ENCODE data around the gene ABCC1.

ABCC1 gene

DNA sequence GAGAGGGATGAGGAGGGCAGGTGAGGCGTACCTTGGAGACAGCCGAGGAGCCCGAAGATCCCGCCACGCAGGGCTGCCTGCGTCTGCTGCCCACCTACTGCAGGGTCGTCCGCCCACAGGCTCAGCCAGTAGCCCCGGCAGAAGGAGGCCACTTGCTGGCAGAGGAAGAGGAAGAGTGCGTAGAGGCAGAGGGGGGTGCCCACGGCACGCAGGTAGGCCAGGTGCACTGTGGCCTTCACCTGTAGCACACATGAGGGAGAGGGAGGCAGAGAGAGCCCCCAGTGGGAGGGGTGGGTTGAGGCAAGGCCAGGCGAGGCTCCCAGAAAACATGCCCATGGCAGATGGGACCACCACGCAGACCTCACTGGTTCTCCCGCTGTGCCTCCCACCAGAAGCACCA is 220.2 kb downstream of the ABCC1 start:
- Histone ChIP-seq H3K79me2 (ENCODE audit: insufficient read depth, low read depth) (no peaks in the 10 kb centered on the region), H2AFZ (ENCODE audit: low read depth) (no peak overlapping the region), H3K36me3 (ENCODE audit: insufficient read depth) (no peaks in the 10 kb centered on the region), H3K9ac (no peak overlapping the region), H3K4me1 (ENCODE audit: low read depth, poor library complexity, severe bottlenecking) (no peaks in the 10 kb centered on the region), H3K27me3 (ENCODE audit: insufficient read depth, low read depth) (no peaks in the 10 kb centered on the region), H3K4me2 (no peak overlapping the region), H3K4me3 (IDR thresholded peaks at IDR 0.05; ENCODE audit: insufficient read depth, low read depth, low read length) (no peak overlapping the region), H4K20me1 (ENCODE audit: insufficient read depth) (no peaks in the 10 kb centered on the region), H3K27ac (no peak overlapping the region)
- no peak for TF ChIP-seq CTCF (conservative IDR thresholded peaks at IDR 0.05; ENCODE audit: low read depth, low read length)

- H3K9ac ChIP-seq: no peak overlapping the region
- no peaks in the 10 kb centered on the region for H3K36me3 ChIP-seq (ENCODE audit: insufficient read depth)
- H2AFZ ChIP-seq (ENCODE audit: low read depth): no peak overlapping the region
- no peak overlapping the region for H3K27ac ChIP-seq
- H3K79me2 ChIP-seq (ENCODE audit: insufficient read depth, low read depth): no peaks in the 10 kb centered on the region
- H3K4me2 ChIP-seq: no peak overlapping the region
- TF ChIP-seq CTCF (conservative IDR thresholded peaks at IDR 0.05; ENCODE audit: low read depth, low read length): no peak
- H4K20me1 ChIP-seq (ENCODE audit: insufficient read depth): no peaks in the 10 kb centered on the region
- no peak overlapping the region for H3K4me3 ChIP-seq (IDR thresholded peaks at IDR 0.05; ENCODE audit: insufficient read depth, low read depth, low read length)
- H3K4me1 ChIP-seq (ENCODE audit: low read depth, poor library complexity, severe bottlenecking): no peaks in the 10 kb centered on the region
- H3K27me3 ChIP-seq (ENCODE audit: insufficient read depth, low read depth): no peaks in the 10 kb centered on the region
Observed at GRCh38 chr16:16171332-16171919, 222.0 kb downstream of the ABCC1 start.

DNA sequence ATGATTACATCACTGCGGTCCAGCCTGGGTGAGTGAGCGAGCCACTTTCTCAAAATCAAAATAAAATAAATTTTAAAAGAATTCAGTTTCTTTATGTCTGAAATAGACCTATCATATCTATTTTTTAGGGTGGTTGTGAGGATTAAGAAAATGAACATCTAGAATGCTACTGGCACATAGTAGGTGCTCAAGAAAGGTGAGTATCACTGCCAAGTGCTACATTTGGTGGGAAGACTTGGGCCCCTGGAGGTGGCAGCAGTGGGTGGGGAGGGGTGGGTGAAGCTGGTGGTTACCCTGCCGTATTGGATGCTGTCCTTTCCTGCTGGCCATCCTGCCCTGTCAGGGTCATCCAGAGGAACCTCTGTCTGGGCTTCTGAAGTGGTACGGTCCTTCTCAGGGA is 223.6 kb downstream of the ABCC1 start:
- no peak overlapping the region for H3K27ac ChIP-seq
- no peak overlapping the region for H3K9ac ChIP-seq
- no peak overlapping the region for H3K4me2 ChIP-seq
- no peak overlapping the region for H3K4me3 ChIP-seq (IDR thresholded peaks at IDR 0.05; ENCODE audit: insufficient read depth, low read depth, low read length)
- no peaks in the 10 kb centered on the region for H3K36me3 ChIP-seq (ENCODE audit: insufficient read depth)
- no peak for TF ChIP-seq CTCF (conservative IDR thresholded peaks at IDR 0.05; ENCODE audit: low read depth, low read length)
- no peaks in the 10 kb centered on the region for H3K4me1 ChIP-seq (ENCODE audit: low read depth, poor library complexity, severe bottlenecking)
- H3K79me2 ChIP-seq (ENCODE audit: insufficient read depth, low read depth): no peaks in the 10 kb centered on the region
- H2AFZ ChIP-seq (ENCODE audit: low read depth): no peak overlapping the region
- no peaks in the 10 kb centered on the region for H4K20me1 ChIP-seq (ENCODE audit: insufficient read depth)
- H3K27me3 ChIP-seq (ENCODE audit: insufficient read depth, low read depth): no peaks in the 10 kb centered on the region

- TF ChIP-seq CTCF (conservative IDR thresholded peaks at IDR 0.05; ENCODE audit: low read depth, low read length): no peak
Observed at GRCh38 chr16:16175296-16175695, 225.9 kb downstream of the ABCC1 start.

More at GRCh38 chr16:16175296-16175695, 225.9 kb downstream of the ABCC1 start:
- H3K4me3 ChIP-seq (IDR thresholded peaks at IDR 0.05; ENCODE audit: insufficient read depth, low read depth, low read length): no peak overlapping the region
- no peaks in the 10 kb centered on the region for H3K27me3 ChIP-seq (ENCODE audit: insufficient read depth, low read depth)
- H3K4me2 ChIP-seq: no peak overlapping the region
- no peaks in the 10 kb centered on the region for H3K4me1 ChIP-seq (ENCODE audit: low read depth, poor library complexity, severe bottlenecking)
- no peaks in the 10 kb centered on the region for H3K36me3 ChIP-seq (ENCODE audit: insufficient read depth)
- no peak overlapping the region for H3K27ac ChIP-seq
- H3K9ac ChIP-seq: no peak overlapping the region
- H3K79me2 ChIP-seq (ENCODE audit: insufficient read depth, low read depth): no peaks in the 10 kb centered on the region
- H4K20me1 ChIP-seq (ENCODE audit: insufficient read depth): no peaks in the 10 kb centered on the region
- no peak overlapping the region for H2AFZ ChIP-seq (ENCODE audit: low read depth)
